Measurements from ENCODE around the gene AUP1. TPM values are rescaled to one million over a fixed set of nuclear protein-coding genes. Genes with fewer than 3 reads are reported as not detected.
A peak's percentile ranks its signal among the peaks of the same experiment; 100 is the strongest.

Gene AUP1
- total and polyA plus RNA-seq, 2 of the 8 experiments (the other 6 are each of a cell fraction or from before 2014, with no cell fraction given): 83.4 to 121 TPM

DNA sequence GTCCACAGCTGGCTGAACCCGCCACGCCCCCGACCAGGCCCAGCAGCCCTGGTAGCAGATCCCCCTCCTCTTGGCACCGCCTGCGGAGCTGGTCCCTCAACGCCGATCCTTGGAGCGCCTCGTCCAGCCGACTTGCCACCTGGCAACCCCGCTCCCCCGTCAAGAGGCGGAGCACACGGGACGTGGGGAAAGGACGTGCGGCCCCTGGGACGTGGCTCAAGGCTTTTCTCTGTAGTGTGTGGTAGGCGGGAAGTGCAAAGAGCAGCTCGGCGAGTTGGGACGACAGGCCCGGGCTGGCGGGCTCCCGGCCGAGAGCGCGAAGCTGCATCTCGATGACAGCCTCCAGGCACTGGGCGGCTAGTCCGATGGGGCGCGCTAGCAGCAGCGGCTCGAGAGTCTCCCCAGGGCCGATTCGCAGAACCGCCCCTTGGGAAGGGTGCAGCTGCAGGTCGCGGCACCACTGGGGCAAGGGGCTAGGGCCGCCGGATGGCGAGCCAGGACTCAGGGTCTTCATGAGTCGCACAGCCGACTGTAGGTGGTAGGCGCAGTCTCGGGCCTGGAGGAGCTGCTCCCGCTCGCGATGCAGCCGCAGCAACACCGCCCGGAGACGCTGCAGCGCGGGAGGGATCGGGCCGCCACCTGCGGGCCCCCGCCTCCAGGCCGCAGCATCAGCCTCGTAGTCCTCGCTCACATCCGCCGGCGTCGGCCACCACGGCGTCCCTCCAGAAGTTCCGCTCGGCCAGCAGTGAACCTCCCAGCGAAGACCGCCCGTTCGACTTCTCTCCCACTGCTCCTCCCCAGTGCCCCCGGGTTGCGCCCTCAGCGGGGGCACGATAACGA lies 47.3 kb downstream of the AUP1 start:
- peak overlapping the region; percentile 96; the same call in 1 of the 2 replicates for H4K8ac ChIP-seq (ENCODE audit: extremely low read depth, insufficient read depth, low read length)
- H3K36me3 ChIP-seq (ENCODE audit: control insufficient read depth in 2 of 4, insufficient read depth in 4 of 4, low read length in 3 of 4): peaks cover 0 to 6% (median 2%) of the 10 kb centered on the region in 4 experiments; a peak in 5 of 8 replicates
- H3K4ac ChIP-seq (replicated peaks; ENCODE audit: insufficient read length, low read depth, low read length): peak overlapping the region; percentile 85
- peaks cover 9% of the 10 kb centered on the region; the same call in 1 of the 2 replicates for H3K23me2 ChIP-seq (ENCODE audit: low read depth, low read length)
- H3K79me1 ChIP-seq (ENCODE audit: low read depth, low read length): no peaks in the 10 kb centered on the region; the same call in 1 of the 2 replicates
- no peak overlapping the region for H2BK15ac ChIP-seq (ENCODE audit: low read length)
- DNase-seq (ENCODE audit: low read depth in 1 of 2, low spot score in 2 of 2) (peak in 1 of 2 experiments; percentile 84), FAIRE-seq (no peak)
- peak overlapping the region; percentile 85 for H4K5ac ChIP-seq (ENCODE audit: insufficient read length, low read depth, low read length)
- H2AK5ac ChIP-seq (ENCODE audit: low read depth, low read length): no peak overlapping the region
- peak overlapping the region; percentile 97 for H2BK5ac ChIP-seq (ENCODE audit: low read depth, low read length)
- no peak overlapping the region for H3K56ac ChIP-seq (replicated peaks; ENCODE audit: insufficient read length, low read depth, low read length)
- H3K9me3 ChIP-seq (ENCODE audit: insufficient read depth in 2 of 2, low read depth in 1 of 2, low read length in 1 of 2): no peaks in the 10 kb centered on the region
- H4K20me1 ChIP-seq (replicated peaks in 1 of 2; ENCODE audit: control insufficient read depth in 1 of 2, insufficient read depth in 2 of 2, low read length in 2 of 2): peaks cover 4 to 9% of the 10 kb centered on the region in 2 experiments
- WGBS, 2 experiments (ENCODE audit: extremely low coverage in 1 of 2, insufficient coverage in 1 of 2, insufficient read length in 1 of 2, insufficient replicate concordance in 2 of 2, low coverage in 1 of 2, low lambda C conversion rate in 2 of 2, missing lambda C conversion rate in 1 of 2): 3% methylated on average over 77 of the region's 80 CpGs; no CpG with 5 or more reads in 1 of the 2 experiments
- H3K18ac ChIP-seq (ENCODE audit: extremely low read depth, low read length): peak overlapping the region; percentile 91
- H2AFZ ChIP-seq (ENCODE audit: low read length): peak overlapping the region; percentile 89; the same call in 1 of the 2 replicates
- H3K27ac ChIP-seq (ENCODE audit: low read depth, low read length): peak overlapping the region; percentile 92
- H4K91ac ChIP-seq (replicated peaks; ENCODE audit: insufficient read length, low read length): peak overlapping the region; percentile 54
- H2BK12ac ChIP-seq (ENCODE audit: low read depth, low read length): no peak overlapping the region
- H3K4me3 ChIP-seq (ENCODE audit: extremely low read depth in 1 of 4, insufficient read depth in 2 of 4, low read depth in 3 of 4, low read length in 4 of 4): peak overlapping the region; percentile 69 to 99 (median 93)
- no peaks in the 10 kb centered on the region; a peak in 1 of 7 replicates for H3K27me3 ChIP-seq (replicated peaks in 1 of 4; ENCODE audit: control insufficient read depth in 3 of 4, extremely low read depth in 1 of 4, insufficient read depth in 3 of 4, low read length in 3 of 4)
- ChIA-PET CTCF (ENCODE audit: partially characterized antibody) (interaction anchor here (0.8 to 8.0 kb wide), 25 partner anchors 9 to 109 kb away, joined by 3 to 73 read pairs (median 6); partner anchors contain the start of genes AUP1, HTRA2, INO80B and LBX2), POLR2A (ENCODE audit: partially characterized antibody) (interaction anchor here (0.8 to 7.3 kb wide), 23 partner anchors 9 to 106 kb away, joined by 3 to 85 read pairs (median 6); partner anchors contain the start of genes AUP1, C2orf81, DQX1 and HTRA2)
- H2BK20ac ChIP-seq (ENCODE audit: low read length): no peak overlapping the region
- H3K14ac ChIP-seq (ENCODE audit: insufficient read length): no peak overlapping the region
- peak overlapping the region; percentile 41 to 87 (median 63) for H3K9ac ChIP-seq (replicated peaks in 1 of 4; ENCODE audit: extremely low read depth in 1 of 4, low read depth in 3 of 4, low read length in 3 of 4)
- peaks cover 0 to 10% (median 4%) of the 10 kb centered on the region in 4 experiments; a peak in 4 of 7 replicates for H3K4me1 ChIP-seq (replicated peaks in 1 of 4; ENCODE audit: control insufficient read depth in 3 of 4, insufficient read depth in 4 of 4, low read length in 3 of 4)
- H3K79me2 ChIP-seq (ENCODE audit: control insufficient read depth in 1 of 2, insufficient read depth in 2 of 2, low read length in 2 of 2): peaks cover 0 to 9% of the 10 kb centered on the region in 2 experiments; a peak in 1 of 4 replicates
- H3K23ac ChIP-seq (ENCODE audit: insufficient read length): no peak overlapping the region
- no peak overlapping the region for H2BK120ac ChIP-seq (replicated peaks; ENCODE audit: low read depth, low read length)
- H3K4me2 ChIP-seq (ENCODE audit: insufficient read depth in 1 of 2, low read depth in 2 of 2, low read length in 2 of 2): peak overlapping the region; percentile 98 to 100
- no peak for TF ChIP-seq BCL11A (IDR thresholded peaks at IDR 0.05; ENCODE audit: low read depth in 2 of 2, low read length in 2 of 2)
- TF ChIP-seq SP2 (IDR thresholded peaks at IDR 0.05; ENCODE audit: low read length): no peak
- TF ChIP-seq, protein P1, sequence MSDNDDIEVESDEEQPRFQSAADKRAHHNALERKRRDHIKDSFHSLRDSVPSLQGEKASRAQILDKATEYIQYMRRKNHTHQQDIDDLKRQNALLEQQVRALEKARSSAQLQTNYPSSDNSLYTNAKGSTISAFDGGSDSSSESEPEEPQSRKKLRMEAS (IDR thresholded peaks at IDR 0.05): peak; percentile 8; the same call in 1 of the 2 replicates
- TF ChIP-seq RXRA (IDR thresholded peaks at IDR 0.05; ENCODE audit: insufficient read depth, low read depth, low read length): no peak
- TF ChIP-seq CBX5 (IDR thresholded peaks at IDR 0.05; ENCODE audit: low read depth, low read length): no peak
- no peak for TF ChIP-seq BACH1 (IDR thresholded peaks at IDR 0.05; ENCODE audit: low read length)
- peak; percentile 11 to 30; a peak in 1 of 4 replicates for TF ChIP-seq SIN3A (conservative IDR thresholded peaks at IDR 0.05 in 1 of 2, IDR thresholded peaks at IDR 0.05 in 1 of 2; ENCODE audit: low read depth in 1 of 2, low read length in 2 of 2)
- no peak for TF ChIP-seq CBX8 (IDR thresholded peaks at IDR 0.05; ENCODE audit: borderline replicate concordance, low read depth, low read length)
- TF ChIP-seq CHD2 (IDR thresholded peaks at IDR 0.05; ENCODE audit: low read length): no peak
- TF ChIP-seq RBBP5 (IDR thresholded peaks at IDR 0.05; ENCODE audit: borderline replicate concordance, low read depth, low read length): no peak; the same call in 1 of the 2 replicates
